Activated CD4-positive, alpha-beta T cell treated with anti-CD3 and anti-CD28 coated beads, Interleukin-2, amount 50 U/mL, for 24 hours (primary cell): ENCODE measurements around the gene DTD1.

Experiments
- DNase-seq, 2 donors: peaks; one replicate each; pipeline ENCODE4 v3.0.0-alpha.2; 2020; ENCODE audit warnings: low read depth in 1 of 2, low spot score in 1 of 2

DTD1 gene

GRCh38 chr20:18662279-18663040 lies 74.6 kb downstream of the DTD1 start:
- no peak for DNase-seq

DNA sequence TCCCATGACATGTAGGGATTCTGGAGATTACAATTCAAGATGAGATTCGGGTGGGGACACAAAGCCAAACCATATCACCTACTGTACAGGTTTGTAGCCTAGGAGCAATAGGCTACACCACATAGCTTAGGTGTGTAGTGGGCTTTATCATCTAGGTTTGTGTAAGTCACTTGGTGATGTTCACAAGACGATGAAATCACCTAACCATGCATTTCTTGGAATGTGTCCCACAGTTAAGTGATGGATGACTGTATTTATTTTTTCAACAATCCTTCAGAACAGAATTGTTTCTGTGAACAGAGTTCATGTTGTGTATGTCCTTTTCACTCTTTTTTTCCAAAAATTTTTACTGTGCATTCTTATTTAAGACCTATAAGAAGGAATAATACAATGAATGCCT lies 76.1 kb downstream of the DTD1 start:
- DNase-seq, result no peak

- DNase-seq, result no peak
Measured at GRCh38 chr20:18665135-18665534, 77.3 kb downstream of the DTD1 start.

GRCh38 chr20:18666803-18667415 lies 79.1 kb downstream of the DTD1 start:
- no peak for DNase-seq

DNA sequence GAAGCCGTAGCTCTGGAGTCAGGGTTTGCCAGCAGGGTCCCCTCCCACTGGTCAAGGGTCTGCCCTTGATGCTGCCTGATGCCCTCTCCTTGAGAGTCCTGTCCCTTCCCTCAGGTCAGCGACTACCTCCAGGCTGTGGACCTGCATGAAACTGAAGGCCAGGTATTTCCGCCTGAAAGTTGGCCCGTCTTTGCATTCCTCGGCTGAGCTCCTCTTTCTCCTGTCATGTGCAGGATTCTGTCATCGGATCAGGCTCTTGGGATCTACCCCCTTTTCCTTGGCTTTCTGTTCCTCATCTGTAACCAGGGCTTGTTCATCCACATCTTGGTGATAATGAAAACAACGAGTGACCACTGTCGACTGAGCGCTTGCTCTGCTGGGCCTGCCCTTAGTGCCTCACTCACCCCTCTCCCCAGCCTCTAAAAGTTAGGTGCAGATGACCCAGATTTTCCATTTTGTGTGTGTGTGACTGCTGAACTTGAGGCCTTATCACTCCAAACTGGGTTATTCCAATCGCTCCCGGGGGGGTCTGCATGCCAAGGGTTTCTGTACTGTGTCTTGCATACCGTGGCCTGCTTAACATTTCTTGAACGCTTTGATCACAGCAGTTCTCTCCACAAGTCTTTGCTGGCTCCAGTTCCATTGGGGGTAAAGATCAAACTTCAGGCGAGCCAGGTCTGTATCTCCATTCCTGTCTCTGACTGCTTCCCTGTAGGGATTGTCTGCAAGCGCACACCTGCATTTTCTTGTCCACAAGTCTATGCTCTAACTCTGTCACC lies 81.6 kb downstream of the DTD1 start:
- DNase-seq, result no peak

GRCh38 chr20:18671203-18671710 lies 83.4 kb downstream of the DTD1 start:
- DNase-seq, result no peak

- no peak for DNase-seq
Measured at GRCh38 chr20:18672834-18673233, 85.0 kb downstream of the DTD1 start.

- DNase-seq, result no peak
Measured at GRCh38 chr20:18676396-18676795, 88.5 kb downstream of the DTD1 start.

DNA sequence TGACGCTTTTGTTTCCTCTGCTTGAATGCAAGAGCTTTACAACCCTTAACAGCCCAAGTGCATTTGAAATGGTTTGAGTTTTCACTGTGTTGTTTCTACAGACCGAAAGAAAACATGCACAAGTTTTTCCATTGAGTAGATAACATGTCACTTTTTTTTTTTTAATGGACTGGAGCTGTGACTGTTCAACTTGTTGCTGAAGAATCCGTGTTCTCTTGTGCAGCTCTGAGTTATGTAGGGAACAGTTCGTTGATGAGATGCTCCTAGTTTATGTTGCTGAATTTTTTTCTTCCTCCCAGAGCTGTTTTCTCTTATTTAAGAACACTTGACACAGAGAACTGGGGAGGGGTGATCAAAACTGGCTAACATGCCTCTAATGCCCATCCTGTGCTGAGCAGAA lies 89.3 kb downstream of the DTD1 start:
- no peak for DNase-seq

DNA sequence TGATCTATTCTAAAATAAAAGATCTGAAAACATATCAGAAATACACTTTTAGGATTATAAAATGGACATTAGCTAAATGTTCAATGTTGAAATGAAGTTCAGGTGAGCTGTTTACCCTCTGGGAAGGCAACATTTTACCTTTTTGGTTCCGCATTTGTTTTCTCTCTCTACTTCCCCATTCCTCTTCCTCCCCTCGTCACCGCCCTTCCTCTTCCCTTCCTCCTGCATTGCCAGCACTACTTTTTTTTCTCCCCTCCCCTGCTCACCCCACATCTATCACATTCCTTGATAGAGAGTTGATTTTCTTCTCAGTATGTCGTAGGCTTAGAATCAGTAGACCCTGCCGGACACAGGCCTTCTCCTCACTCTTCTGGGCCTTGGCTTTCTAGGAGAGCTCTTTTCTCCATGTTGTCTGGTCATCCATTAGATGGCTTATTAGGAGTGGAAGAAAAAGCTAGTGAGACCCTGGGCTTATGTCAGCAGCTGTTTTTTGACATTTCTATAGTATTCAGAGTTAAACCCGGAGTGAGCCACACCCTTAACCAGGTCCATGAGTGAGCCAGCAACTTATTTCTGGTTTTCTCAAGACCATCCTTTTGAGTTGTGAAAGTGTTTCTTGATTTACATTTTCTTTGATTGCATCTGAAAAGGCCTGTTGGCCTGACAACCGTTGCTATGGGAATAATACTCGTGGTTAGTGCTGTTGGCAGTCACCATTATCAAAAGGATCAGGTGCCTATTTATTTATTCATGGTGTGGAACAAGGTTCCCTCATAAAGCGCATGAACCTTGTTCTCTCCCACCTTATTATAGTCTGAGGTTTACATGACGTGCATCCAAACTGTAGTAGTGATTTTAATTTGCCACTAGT lies 90.9 kb downstream of the DTD1 start:
- no peak for DNase-seq

GRCh38 chr20:18683839-18684238 lies 96.0 kb downstream of the DTD1 start:
- no peak for DNase-seq

- DNase-seq, result no peak
Measured at GRCh38 chr20:18684775-18685174, 96.9 kb downstream of the DTD1 start.

DNA sequence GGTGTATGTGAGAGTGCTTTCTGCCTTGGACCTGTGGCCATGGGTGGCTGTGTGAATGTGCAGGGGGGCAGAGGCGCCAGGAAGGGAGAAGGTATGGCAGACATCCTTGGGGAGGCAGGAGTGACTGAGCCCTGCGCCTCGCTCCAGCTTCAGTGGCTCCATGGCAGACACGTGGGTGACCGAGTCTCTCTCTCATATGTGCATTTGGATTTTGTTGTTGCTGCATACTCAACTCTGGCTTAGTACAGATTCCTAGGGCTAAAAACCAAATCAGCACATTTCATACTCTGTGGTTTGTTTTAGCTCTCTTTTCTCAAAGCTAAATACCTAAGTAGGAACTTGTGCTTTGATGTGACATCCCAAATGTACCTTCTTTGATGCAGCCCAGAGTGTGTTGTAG lies 97.6 kb downstream of the DTD1 start:
- no peak for DNase-seq

- no peak for DNase-seq
Measured at GRCh38 chr20:18686696-18687095, 98.8 kb downstream of the DTD1 start.

GRCh38 chr20:18688676-18689075 lies 100.8 kb downstream of the DTD1 start:
- no peak for DNase-seq

GRCh38 chr20:18689557-18689956 lies 101.7 kb downstream of the DTD1 start:
- no peak for DNase-seq

DNA sequence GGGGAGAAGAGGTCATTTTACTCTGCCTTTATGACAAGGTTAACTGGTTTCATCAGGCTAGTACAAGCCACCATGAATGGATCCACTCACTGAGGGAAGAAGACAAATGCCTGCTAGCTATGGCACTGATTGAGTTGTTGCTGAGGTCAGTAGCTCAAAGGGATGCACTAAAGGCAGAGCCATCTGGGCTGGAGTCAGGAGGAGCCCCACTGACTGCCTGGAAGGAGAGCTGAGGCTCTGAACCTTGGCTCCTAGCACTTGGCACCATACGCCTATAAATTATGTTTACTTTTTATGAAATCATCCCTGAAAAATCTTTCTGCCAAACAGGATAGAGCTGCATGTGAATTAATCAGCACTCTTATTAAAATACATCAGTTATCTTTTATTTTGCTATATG lies 104.6 kb downstream of the DTD1 start:
- DNase-seq, result no peak

- no peak for DNase-seq
Measured at GRCh38 chr20:18694071-18694470, 106.2 kb downstream of the DTD1 start.

DNA sequence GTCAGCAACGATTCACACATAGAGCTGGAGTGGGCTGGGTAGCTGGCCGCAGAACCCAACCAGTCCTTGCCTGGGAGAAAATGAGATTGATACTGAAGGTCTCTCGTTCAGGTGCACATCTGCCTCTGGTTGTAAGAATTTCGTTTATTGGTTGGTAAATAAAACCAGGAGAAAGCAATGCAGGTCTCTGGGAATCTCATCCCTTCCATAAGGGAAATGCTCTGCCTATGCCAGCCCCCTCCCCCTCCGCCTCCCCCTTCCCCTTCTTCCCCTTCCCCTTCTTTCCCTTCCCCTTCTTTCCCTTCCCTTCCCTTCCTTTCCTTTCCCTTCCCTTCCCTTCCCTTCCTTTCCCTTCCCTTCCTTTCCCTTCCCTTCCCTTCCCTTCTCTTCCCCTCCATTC lies 107.3 kb downstream of the DTD1 start:
- no peak for DNase-seq

- DNase-seq, result no peak
Measured at GRCh38 chr20:18698735-18699380, 111.0 kb downstream of the DTD1 start.

- no peak for DNase-seq
Measured at GRCh38 chr20:18701969-18702368, 114.1 kb downstream of the DTD1 start.
